NCI-H2029 (cell line): Measurements from ENCODE around the gene SF3A2.

ENCODE experiments used
- DNase-seq: peaks from one replicate; lab custom pipeline; 2025; lab: John Stamatoyannopoulos, UW

The SF3A2 gene

GRCh38 chr19:2207991-2208860 is 28.4 kb upstream of the SF3A2 start:
- DNase-seq: no peak

GRCh38 chr19:2208975-2209374 is 27.6 kb upstream of the SF3A2 start:
- DNase-seq: no peak

- no peak for DNase-seq
These were observed 27.2 kb upstream of the SF3A2 start for GRCh38 chr19:2209408-2209807.

- DNase-seq: no peak
These were observed 26.4 kb upstream of the SF3A2 start for GRCh38 chr19:2210206-2210605.

GRCh38 chr19:2210987-2211740 is 25.5 kb upstream of the SF3A2 start:
- DNase-seq: no peak

GRCh38 chr19:2212861-2213711 is 23.5 kb upstream of the SF3A2 start:
- no peak for DNase-seq

GRCh38 chr19:2213799-2214198 is 22.8 kb upstream of the SF3A2 start:
- DNase-seq: no peak

GRCh38 chr19:2214251-2214650 is 22.4 kb upstream of the SF3A2 start:
- no peak for DNase-seq

- no peak for DNase-seq
These were observed 21.3 kb upstream of the SF3A2 start for GRCh38 chr19:2215281-2215751.

- no peak for DNase-seq
These were observed 20.0 kb upstream of the SF3A2 start for GRCh38 chr19:2216361-2217225.

GRCh38 chr19:2217591-2217990 is 19.0 kb upstream of the SF3A2 start:
- no peak for DNase-seq

- DNase-seq: no peak
These were observed 16.9 kb upstream of the SF3A2 start for GRCh38 chr19:2219726-2220125.

- DNase-seq: no peak
These were observed 15.3 kb upstream of the SF3A2 start for GRCh38 chr19:2221250-2221831.

GRCh38 chr19:2221918-2222317 is 14.7 kb upstream of the SF3A2 start:
- DNase-seq: no peak

GRCh38 chr19:2223391-2223790 is 13.2 kb upstream of the SF3A2 start:
- DNase-seq: no peak

GRCh38 chr19:2223959-2224358 is 12.7 kb upstream of the SF3A2 start:
- no peak for DNase-seq

GRCh38 chr19:2224754-2225349 is 11.8 kb upstream of the SF3A2 start:
- no peak for DNase-seq

GRCh38 chr19:2225415-2226050 is 11.1 kb upstream of the SF3A2 start:
- DNase-seq: no peak

- DNase-seq: no peak
These were observed 10.4 kb upstream of the SF3A2 start for GRCh38 chr19:2226051-2226839.
